Right kidney (tissue), 1 donor: ENCODE measurements around the gene FUT1.
"Not testable (repeated sequence)": the region's sequence is repeated elsewhere in the genome, so short reads cannot be mapped to it uniquely, and the experiment has no call there.

ENCODE experiments used
- DNase-seq: peaks from one replicate; pipeline ENCODE4 v3.0.0-alpha.2; 2016

FUT1 gene

DNA sequence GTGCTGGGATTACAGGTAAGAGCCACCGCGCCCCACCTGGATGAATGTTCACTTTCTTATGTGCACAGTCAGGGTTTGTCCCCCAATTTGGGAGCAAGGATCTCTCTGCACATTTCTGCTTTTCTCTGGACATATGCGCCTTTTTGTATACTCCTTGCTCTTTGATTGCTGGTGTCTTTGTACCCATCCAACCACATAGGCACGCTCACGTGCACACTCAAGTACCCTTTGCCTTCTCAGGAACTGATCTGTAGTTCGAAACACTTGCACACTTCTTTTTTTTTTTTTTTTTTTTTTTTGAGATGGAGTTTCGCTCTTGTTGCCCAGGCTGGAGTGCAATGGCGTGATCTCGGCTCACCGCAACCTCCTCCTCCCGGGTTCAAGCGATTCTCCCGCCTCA lies 34.3 kb downstream of the FUT1 start:
- DNase-seq = not testable (repeated sequence)

DNA sequence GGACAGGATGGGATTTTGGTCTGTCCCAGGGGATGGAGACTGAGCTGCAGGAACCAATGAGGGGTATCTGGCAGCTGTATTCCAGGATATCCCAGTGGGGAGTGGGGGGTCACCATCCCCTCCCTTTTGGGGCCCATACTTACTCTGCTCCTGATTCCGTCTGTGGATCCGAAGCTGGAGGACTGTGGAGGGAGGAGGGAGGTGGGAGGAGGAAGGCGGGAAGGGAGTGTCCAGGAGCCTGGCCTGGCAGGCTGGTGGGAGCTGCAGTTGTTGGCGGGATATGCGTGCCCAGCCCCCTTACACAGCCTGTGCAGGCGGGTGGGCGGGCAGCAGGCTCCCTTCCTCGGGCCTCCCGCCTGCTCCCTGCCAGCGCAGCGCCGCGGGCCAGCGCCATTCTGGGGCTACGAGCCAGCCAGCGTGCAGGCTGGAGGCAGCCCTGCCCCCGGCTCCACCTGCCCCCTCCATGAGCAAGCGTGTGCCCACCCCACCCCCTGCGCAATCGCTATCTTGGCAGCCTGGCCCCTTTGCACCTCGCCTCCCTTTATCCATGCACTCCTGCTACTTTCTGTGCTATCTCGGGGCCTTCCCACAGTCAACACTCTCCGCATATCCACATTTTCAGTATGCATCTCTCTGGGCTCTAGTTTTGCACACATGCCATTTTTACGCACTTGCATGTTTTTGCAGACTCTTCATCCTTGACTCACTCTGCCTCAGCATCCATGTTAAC lies 35.7 kb downstream of the FUT1 start:
- peak; percentile 77 for DNase-seq

DNA sequence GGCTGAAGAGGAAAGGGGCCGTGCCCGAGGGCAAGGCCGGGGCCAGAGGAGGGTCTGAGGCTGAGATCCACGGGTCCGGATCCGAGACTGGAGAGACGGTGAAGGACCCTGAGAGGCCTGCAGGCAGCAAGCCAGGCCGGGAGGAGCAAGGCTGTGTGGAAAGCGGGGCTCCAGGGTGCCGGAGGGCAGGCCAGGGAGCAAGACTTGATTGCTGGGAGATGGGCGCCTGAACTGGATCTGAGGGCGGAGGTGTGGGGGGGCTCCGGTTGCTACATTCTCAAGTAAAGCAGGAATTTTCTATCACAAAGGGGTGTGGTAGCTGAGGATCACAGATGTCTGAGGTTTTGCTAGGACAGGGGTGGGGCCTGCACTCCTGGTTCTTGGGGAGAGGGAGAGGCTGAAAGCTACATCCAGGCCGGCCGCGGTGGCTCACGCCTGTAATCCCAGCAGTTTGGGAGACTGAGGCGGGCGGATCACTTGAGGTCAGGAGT lies 36.7 kb downstream of the FUT1 start:
- peak; percentile 31 for DNase-seq

DNA sequence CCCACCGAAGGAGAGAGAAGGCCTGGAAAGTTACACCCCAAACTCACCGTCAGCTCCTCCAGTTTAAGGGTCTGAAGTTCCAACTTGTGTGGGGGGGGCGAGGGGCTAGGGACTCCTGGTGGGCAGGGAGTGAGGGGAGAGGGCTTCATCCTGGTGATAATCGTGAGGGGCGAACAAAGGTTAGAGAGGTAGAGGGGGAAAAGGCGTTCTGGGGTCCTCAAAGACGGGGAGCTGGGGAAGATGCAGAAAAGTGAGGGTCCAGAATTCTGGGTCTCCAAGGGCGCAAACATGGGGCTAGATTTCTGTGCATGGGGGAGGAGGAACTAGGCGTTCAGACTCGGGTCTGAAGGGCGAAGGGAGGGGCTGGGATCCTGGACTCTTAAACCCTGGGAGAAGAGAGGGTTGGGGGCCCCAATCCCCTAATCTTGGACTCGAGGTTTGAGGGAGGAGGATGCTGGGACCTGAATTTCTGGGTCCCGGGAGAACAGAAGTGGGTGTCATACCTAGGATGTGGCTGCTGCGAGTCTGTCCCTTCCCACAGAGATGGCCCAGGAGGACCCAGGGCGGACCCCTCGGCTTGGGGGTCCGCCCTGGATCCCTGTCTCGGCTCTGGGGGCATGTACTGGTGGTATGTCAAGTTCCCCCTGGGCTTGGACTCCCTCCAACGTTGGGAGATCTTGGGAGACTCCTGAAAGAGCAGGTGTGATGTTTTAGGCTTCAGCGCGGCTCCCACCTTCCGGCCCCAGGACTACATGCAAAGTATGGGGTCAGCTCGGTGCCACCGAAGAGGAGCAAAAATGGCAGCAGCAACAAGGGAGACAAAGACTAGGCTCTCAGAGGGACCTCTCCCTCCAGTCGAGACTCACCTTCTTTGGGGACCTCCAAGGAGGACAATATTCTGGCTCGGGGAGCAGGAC lies 37.4 kb downstream of the FUT1 start:
- peak; percentile 25 for DNase-seq

DNA sequence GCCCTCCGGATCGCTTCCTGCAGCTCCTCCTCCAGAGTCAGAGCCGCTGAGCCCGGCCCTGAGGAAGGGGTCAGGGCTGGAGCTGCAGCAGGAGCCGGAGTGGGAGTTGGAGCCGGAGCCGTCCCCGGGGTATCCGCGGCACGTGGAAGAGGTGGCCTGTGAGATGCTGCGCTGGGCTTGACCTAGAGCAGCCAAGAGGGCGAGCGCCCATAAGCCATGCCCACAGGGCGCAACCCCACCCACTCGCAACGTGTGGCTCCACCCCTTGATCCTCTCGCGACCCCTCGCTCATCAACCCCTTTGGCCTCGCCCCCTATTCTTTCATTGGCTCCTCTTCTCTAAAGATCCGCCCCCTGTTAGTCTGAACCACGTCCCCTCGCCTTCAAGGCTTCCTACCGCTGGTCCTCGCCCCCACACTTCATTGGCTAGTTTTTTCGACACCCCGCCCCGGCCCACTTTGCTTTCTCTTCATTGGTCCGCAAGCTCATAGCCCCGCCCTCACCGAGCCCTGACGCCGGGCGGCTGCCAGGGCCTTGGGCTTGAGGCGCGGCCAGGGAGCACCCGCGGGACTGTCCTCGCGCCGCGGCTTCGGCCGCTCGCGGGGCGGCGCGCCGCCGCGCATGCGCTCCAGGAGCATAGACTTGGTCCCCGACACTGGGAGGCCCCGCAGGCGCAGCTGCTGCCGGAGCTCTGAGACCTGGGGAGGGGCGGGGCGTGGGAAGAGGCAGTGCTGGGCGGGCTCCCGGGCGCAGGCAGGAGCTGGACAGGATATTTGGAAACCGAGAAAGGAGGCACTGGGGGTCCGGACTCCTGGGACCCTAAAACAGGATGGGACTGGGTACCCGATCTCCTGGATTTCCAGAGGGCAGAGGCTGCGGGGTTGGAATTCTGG lies 38.3 kb downstream of the FUT1 start:
- peak; percentile 94 for DNase-seq

DNA sequence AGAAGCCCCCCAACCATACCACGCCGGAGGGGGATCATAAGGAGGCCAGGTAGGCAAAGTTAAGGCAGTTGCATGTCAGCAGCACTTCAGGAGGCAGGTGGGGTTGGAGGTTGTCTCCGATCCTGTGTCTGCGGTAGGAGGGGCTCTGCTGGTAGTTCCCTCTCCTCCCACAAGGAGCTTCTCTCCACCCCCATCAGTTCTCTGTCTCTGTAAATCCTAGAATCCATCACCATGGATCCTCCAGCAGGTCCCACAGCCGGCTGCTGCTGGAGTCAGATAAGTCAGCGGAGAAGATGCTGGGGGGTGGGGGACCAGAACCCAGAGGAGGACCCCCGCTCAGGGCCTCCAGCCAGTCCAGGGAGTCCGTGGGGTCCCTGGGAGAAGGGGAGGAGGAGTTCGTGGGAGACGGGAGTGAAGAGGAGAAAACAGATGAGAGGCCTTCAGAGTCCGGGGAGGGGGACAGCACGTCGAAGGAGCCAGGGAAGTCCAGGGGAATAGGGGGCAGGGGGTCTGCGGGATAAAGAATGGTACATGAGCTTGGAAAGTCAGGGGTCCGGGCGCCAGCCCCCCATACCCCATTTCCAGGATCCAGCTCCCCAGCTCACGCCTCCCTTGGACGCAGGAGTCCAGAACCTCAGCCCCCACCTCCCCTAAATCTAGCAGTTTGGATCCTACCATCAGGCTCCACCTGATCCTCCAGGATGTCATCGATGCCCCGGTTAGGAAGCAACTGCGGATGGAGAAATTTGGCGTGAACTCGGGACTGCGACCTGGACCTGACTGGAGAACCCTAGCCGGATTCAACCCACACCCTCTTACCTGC lies 39.2 kb downstream of the FUT1 start:
- DNase-seq = no peak

DNA sequence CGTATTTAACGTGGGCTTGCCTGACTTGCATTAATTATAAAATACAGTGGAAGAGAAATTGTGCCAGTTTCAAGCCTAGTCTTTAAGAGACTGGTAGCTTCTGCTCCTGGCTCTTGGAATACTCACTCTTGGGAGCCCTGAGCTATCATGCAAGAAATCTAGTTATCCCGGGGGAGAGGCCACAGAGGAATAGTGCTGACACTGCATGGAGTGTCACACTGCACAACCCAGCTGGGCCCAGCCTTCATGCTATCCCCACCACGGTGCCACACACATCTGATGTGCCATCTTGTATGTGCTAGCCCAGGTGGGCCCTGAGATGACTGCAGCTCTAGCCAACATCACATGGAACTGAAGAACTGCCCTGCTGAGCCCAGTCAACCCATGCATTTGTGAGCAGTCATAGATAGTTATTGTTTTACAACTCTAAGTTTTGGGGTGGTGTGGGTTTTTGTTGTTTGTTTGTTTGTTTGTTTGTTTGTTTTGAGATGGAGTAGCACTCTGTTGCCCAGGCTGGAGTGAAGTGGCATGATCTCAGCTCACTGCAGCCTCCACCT lies 41.3 kb downstream of the FUT1 start:
- no peak for DNase-seq

DNA sequence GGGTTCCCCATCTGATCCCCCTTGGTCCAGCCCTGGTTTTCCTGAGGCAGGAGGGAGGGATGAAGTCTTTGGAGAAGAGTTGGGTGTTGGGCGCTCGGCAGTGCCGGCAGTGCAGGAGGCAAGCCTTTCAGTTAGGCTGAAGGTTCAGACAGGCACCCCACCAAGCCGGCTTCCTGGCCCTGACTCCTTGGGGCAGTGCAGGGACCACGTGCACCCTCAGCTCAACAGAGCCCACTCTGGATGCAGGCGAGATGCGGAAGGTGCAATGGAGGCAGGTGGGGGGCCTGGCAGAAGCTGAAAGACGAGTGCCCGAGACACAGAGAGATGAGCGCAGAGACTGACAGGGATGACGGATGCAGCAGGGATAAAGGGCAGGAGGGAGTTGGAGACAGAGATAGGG lies 44.0 kb downstream of the FUT1 start:
- no peak for DNase-seq

DNA sequence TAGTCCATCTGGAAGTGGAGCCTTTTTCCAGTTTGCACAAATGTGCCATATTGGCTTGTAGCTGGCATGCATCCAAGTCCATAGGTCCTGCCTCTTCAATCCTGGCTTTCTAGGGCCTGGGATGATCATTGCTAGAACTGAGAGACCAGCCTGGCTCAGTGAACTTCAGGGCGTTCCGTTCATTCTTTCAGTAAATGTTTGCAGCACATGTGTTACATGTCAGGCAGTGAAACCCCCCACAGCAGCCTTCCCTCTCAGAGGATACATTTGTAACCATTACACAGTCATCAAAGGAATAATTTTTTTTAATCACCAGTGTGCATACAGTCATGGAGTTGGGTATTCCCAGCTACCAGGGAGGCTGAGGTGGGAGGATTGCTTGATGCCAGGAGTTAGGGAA lies 47.0 kb downstream of the FUT1 start:
- DNase-seq = no peak

DNA sequence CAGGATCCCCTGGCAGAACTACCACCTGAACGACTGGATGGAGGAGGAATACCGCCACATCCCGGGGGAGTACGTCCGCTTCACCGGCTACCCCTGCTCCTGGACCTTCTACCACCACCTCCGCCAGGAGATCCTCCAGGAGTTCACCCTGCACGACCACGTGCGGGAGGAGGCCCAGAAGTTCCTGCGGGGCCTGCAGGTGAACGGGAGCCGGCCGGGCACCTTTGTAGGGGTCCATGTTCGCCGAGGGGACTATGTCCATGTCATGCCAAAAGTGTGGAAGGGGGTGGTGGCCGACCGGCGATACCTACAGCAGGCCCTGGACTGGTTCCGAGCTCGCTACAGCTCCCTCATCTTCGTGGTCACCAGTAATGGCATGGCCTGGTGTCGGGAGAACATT lies 49.1 kb downstream of the FUT1 start:
- DNase-seq = no peak

DNA sequence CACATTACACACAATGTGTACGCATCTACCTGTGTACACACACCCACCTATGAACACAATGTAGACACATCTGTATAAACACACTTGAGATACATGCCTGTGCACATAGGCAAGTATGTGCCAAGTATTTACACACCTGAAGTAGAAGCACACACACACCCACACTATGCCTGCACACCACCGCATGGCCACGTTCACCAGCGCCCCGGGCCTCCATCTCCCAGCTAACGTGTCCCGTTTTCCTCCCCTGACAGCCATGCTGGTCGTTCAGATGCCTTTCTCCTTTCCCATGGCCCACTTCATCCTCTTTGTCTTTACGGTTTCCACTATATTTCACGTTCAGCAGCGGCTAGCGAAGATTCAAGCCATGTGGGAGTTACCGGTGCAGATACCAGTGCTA lies 49.7 kb downstream of the FUT1 start:
- DNase-seq = no peak

DNA sequence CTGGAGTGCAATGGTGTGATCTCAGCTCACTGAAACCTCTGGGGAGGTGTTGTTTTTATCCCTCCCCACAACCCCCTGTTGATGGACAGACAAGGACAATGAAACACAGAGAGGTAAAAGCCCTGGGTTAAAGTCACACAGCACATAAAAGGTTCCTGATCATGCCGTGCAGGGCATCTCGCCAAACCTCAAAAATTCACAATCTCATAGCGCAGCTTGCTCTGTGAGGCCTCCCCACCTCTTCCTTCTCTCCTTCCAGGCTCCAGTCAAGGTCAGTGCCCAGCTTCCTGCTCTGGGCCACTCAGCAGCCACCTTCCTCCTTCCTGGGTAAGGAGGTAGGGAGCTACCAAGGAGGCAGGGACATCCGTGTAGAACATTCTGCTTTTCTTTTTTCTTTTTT lies 54.4 kb downstream of the FUT1 start:
- no peak for DNase-seq
